Thyroid gland (tissue), 4 donors: Measurements from ENCODE around the gene THYN1.

ENCODE experiments used
- CTCF ChIP-seq, 6 experiments: fragments of 200-600 bp in 3 of 6; fragments of 450-650 bp in 3 of 6; sonication (generic) in 3 of 6; IDR thresholded peaks; one replicate each; pipeline ENCODE4 v1.5.1; 2016 to 2019; ENCODE audit warnings: antibody characterized with exemption in 6 of 6, mild to moderate bottlenecking in 2 of 6, inconsistent platforms in 1 of 6, moderate library complexity in 1 of 6
- POLR2A ChIP-seq, 2 donors: fragments of 450-650 bp; IDR thresholded peaks; one replicate each; pipeline ENCODE4 v1.6.1; 2017; ENCODE audit warnings: antibody characterized with exemption in 2 of 2, mild to moderate bottlenecking in 2 of 2, moderate library complexity in 1 of 2

- peak in 1 of 6 experiments; percentile 21 for TF ChIP-seq CTCF (IDR thresholded peaks at IDR 0.05)
- peak; percentile 98 to 99 for TF ChIP-seq POLR2A (IDR thresholded peaks at IDR 0.05)
Measured at GRCh38 chr11:134223836-134224709, 29.1 kb downstream of the THYN1 start, which contains the start of the genes NCAPD3 and VPS26B.
